Putamen (tissue), 1 donor: ENCODE data around the gene CHTOP.
"Not testable (repeated sequence)": the region's sequence is repeated elsewhere in the genome, so short reads cannot be mapped to it uniquely, and the experiment has no call there.

Experiments used
- DNase-seq: peaks from one replicate; pipeline ENCODE4 v3.0.0-alpha.2; 2016; ENCODE audit warnings: low spot score

CHTOP gene, protein sequence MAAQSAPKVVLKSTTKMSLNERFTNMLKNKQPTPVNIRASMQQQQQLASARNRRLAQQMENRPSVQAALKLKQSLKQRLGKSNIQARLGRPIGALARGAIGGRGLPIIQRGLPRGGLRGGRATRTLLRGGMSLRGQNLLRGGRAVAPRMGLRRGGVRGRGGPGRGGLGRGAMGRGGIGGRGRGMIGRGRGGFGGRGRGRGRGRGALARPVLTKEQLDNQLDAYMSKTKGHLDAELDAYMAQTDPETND

DNA sequence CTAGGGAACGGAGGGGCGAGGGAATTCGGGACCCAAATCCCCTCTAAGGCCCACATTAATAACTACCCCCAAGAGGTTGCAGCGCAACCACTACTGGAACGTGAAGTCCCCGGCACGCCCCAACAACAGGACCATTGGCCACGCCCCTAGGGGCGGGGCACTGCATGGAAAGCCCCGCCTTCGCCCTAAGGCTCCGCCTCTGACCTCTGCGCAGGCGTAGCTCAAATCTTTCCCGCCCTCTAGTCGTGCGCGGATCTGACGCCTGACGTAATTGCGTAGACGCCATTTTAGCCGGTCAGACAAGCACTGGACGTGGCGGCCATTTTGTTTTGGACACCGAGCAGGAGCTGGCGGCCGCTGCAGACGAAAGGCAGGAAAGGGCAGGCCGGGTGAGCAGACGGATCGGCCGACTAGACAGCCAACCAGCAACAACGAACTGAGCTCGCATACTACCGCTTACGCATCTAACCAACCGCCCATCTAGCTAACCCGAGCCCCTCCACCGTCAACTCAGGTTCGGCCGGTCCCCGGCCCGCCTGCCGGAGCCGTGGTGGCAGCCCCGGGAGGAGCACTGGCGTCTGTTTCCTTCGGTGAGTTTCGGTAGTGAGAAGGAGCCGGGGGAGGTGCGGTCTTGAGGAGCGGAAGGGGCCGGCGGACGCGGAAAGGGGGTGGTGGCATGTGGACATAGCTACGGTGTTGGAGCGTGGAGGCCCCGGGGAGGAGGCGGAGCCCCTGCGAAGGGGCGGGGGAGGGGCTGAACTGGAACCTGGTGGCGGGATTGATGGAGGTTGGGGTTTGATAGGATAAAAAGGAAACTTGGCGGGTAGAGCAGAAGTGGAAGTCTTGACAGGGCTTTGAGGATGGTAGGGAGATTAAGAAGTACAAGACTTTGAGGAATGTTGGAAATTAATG lies at the start of gene CHTOP:
Gene CHTOP (plus strand): TSS at position 313 of the 912 bp plus-strand sequence. CDS start 2,523 bp downstream, outside the sequence.
- DNase-seq = peak; percentile 99

DNA sequence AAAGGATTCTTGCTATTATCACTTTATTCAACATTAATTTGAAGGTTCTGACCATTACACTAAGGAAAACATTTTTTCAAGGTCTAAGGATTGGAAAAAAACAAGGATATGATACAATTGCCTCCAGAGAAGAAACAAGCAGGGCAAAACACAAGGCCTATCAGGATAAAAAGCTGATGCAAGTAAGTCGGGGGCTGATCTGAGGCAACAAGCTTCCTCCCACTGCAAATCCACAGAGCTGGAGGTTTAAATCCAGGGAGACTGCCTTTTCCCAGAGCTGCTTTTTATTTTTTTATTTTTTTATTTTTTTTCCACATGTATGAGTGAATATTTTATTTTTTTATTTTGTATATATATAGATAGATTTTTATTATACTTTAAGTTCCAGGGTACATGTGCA lies 48.9 kb upstream of the CHTOP start:
- DNase-seq = no peak

DNA sequence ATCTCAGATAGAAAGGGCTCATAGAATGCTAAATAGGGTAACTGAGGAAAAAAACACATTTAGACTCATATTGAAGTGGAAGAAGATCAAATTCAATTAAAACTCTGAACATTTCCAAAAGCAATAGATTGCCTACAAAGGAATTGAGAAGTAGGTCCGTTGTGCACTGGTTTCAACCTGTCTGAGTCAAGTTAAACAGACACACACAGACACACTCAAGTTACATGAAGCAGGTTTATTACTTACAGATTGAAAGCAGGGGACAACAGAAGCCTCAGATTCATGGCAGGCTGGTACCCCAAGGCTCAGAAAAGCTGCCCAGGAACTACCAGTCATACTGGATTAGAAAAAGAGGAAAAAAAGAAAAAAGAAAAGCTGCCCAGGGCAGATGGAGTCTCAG lies 47.5 kb upstream of the CHTOP start:
- DNase-seq = no peak

DNA sequence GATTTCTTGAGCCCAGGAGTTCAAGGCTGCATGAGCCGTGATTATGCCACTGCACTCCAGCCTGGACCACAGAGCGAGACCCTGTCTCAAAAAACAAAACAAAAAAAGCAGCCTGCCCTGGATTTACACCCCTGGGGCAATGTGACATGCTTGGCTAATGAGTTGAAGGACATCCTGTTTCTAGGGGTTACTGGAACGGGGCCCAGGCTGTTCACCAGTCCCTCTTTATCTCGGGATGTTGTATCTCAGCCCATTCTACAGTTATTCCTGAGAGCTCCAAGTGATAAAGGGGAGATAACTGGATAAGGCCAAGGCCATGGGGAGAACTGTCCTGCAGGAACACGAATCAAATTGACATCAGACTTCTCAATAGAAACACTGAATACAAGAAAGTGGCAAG lies 46.6 kb upstream of the CHTOP start:
- no peak for DNase-seq

DNA sequence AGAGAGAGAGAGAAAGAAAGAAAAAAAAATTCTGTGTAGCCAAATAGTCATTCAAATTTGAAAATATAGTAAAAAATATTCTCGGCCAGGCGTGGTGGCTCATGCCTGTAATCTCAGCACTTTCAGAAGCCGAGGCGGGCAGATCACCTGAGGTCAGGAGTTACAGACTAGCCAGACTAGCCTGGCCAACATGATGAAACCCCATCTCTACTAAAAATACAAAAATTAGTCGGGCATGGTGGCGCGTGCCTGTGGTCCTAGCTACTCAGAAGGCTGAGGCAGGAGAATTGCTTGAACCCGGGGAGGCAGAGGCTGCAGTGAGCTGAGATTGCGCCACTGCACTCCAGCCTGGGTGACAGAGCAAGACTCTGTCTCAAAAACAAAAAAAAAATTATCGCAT lies 45.8 kb upstream of the CHTOP start:
- not testable (repeated sequence) for DNase-seq

DNA sequence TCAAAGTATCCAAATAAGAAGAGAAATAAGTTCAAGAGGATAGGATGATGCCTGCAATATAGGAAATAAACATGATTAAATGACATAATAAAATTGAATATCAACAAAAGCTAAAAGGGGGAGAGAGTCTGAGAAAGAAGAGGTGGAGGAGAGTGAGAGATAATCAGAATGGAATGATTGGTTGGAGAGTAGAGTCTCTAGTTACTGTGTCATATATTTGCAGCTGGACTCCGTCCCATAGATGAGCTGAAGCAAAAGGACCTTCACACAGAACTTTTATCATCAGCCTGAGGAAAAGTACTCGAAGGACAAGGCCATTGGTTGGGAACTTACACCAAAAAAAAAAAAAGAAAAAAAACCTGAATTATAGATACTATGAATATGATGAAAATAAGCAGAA lies 45.4 kb upstream of the CHTOP start:
- no peak for DNase-seq

DNA sequence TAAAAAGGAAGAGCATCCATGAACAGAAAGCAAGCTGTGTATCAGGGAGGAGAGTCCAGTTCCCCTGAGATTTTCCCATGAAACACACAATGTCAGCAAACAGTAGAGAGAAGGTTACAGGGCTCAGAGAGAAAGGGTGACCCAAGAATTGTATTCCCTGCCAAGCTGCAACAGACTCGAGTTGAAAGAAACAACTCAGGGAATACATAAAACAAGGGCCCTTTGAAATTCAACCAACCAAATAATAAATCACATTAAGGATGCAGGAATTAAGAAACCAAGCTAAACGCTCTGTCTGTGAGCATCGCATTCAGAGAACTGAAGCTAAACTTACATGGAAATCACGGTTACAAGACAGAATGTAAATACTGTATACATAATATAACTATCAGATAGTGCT lies 41.1 kb upstream of the CHTOP start:
- DNase-seq = no peak

DNA sequence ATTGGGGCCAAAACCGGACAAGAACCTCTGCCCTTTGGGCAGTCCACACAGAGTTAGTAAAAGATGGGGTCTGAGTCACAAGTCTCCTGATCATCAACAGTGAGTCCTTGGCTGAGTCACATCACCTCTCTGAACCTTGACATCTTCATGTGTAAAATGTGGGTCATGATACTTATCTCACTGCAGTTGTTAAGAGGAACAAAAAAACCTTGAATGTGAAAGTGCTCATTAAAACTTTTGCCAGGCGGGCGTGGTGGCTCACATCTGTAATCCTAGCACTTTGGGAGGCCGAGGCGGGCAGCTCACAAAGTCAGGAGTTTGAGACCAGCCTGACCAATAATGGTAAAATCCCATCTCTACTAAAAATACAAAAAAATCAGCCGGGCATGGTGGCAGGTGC lies 36.7 kb upstream of the CHTOP start:
- no peak for DNase-seq

DNA sequence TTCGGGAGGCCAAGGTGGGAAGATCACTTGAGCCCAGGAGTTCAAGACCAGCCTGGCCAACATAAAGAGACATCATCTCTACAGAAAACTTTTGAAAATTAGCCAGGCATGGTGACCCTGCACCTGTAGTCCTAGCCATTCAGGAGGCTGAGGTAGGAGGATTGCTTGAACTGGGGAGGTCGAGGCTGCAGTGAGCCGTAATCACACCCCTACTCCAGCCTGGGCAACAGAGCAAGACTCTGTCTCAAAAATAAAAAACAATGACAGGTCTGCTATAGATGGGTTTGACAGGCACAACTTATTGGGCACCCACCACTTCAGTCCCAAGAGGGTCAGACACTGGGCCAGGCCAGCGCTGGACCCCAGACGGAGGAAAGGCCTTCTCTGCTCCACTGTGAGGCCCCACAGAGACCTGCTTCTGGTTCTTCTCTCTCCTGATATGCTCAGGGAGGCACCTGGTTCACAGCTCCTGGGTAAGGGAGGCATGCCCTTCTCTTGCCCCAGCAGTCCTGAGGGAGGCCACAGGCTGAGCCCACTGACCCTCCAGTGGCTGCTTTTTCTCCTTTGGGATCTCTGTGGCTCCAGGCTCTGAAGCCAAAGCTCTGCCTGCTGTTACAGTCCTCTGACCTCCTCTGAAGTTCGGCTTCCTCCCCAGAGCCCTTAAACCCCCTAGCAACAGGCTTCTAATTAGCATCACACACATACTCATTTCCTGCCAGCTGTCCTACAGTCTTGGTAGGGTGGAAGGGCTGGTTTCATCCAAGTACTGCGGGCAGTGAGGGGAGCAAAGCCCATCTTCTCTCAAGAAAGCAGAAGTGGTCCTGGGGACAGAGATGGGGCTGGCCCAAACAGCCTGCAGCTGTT lies 35.3 kb upstream of the CHTOP start:
- no peak for DNase-seq

DNA sequence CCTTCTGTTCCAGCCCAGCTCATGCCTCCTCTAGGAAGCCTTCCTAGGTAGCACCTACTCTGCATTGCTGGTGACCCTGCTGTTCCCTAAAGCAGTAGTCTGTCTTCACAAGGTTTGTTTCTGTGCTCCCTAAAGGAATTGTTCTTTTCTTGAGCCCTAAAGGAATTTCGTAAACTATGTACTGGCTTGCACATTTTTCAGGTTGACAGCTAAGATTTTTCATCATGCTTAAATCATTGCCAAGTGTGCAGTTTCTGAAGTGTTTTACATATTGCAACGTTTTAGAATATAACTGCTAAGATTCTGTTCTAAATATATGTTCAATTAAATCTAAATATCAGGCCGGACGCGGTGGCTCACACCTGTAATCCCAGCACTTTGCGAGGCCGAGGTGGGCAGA lies 34.0 kb upstream of the CHTOP start:
- DNase-seq = no peak

DNA sequence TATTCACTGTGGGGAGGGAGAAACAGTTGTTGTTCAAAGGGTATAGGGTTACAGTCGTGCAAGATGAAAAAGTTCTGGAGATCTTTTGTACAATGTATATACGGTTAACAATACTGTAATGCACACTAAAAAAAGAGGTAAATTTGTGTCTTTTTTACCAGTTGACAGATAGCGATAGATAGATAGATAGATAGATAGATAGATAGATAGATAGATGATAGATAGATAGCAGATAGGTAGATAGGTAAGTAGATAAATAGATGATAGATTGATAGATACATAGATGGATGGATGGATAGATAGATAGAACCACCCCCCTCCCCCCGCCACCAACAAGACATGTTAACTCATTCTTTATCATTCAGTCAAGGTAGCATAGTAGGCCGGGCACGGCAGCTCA lies 31.1 kb upstream of the CHTOP start:
- no peak for DNase-seq

DNA sequence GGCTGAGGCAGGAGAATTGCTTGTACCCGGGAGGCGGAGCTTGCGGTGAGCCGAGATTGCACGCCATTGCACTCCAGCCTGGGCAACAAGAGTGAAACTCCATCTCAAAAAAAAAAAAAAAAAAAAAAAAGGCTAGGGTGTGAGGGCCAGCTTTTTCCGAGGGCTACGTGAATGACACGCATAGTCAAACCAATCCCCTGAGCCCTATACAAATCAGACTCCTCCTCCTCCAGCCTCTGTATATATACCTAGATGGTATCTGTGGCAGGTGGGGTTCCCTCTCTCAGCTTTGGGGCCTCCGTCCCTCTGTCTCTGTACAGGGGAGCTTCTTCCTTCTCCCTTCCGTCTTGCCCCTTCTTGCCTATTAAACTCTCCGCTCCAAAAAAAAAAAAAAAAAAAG lies 27.7 kb upstream of the CHTOP start:
- DNase-seq = no peak

DNA sequence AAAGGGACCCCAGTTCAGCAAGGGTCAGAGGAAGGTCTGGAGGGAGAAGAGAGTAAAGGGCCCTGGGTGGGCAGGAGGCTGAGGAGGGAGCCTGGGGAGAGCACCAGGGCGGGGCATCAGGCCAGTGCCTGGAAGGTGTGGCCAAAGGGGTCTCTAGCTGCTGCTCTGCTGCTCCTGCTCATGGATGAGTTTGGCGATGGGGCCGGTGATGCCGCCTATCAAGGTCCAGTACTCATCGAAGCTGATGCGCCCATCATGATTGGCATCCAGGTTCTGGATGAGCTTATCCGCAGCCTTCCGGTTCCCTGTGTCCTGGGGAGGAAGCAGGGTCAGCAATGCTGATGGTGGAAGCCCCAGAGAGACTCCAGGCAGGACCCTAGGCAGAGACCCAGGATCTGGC lies 26.5 kb upstream of the CHTOP start:
- no peak for DNase-seq

DNA sequence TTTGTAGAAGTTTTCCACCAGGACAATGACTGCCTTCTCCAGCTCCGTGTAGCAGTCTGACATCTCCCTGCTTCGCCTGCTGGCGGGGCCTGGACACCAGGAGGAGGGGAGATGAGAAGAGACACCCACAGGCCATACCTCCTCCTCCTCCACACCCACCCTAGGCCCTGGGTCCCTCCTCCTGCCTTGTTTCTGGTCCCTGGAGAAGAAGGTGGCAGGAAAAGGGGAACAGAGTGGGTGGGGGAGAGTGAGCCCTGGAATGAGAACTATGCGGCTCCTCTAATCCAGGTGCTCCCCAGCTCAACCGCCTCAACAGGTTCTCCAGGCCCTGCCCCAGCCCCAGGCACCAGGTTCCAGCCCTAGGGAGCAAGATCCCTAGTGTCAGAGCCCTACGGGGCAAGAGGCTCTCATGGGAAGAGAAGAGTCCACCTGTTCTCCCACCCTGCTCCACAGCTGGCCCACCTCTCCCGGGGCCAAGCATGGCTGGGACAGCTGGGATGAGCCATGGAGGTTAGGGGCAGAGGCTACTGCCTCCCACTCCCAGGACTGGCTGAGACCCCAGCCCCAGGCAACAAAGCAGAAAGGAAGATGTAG lies 25.7 kb upstream of the CHTOP start:
- no peak for DNase-seq

DNA sequence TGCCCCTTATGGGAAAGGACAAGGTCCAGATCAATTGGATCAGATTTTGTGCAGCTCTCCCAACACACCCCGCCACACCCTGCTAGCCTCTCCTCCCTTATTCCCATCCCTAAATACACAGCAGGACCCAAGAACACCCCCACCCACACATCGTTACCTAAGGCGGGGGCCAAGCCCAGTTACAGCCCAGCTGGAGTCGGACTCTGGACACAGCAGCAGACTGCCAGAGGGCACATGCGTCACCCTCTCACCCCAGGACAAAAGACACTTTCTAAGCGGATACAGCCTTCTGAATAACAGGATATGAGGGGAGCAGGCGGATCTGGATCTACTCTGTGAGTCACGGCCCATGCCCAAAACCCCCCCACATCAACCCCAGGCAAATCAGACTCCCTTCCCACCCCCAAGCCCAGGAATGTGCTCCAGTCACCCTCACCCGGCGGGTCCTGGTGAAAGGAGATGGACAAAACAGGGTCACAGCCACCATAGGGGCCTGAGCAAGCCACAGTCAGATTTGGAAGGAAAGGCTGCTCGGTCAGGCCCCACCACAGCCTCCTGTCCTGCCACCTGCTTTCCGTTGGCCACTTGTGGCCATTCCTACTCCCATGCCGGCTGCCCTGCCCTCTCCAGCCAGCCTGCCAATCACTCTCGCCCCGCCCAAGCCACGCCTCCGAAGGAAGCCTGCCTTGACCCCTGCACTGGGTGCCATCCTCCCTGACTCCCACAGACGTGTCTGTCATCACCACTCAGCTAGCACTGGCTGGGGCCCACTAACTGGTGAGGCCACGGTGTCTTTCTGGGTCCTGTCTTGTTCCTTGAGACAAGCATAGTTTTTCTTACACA lies 24.9 kb upstream of the CHTOP start:
- DNase-seq = peak; percentile 73

DNA sequence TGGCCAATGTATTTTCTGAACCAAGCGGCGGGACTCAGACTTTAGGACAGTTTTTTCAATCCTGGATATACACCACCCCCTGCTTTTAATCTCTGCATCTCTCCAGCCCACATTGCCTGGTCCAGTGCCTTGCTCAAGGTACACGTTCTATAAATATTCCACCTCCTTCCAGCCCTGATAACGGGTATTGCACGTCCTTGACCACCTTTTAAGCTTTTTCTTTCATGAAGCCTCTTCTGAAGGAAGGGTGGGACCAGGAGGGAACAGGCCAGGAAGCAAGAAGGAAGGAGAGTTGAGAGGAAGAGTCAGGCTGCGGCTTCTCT lies 24.3 kb upstream of the CHTOP start:
- no peak for DNase-seq

DNA sequence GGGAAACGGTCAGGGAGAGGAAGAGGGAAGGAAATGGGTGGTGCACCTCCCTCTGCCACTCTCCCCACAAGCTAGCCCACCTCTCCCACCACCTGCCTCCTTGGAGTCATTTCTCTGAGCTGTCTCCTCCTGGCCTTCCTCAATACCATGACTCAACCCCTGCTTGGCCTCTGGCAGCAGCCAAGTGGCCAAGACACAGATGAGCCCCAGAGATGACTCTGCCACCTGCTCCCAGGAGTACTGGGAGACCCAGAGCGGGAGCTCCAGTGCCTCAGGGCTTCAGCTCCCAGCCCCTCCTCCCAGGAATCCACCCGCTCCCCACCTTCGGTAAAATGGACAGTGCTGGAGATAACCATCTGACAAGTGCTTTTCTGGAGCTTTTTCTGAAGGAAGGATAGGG lies 23.5 kb upstream of the CHTOP start:
- no peak for DNase-seq

DNA sequence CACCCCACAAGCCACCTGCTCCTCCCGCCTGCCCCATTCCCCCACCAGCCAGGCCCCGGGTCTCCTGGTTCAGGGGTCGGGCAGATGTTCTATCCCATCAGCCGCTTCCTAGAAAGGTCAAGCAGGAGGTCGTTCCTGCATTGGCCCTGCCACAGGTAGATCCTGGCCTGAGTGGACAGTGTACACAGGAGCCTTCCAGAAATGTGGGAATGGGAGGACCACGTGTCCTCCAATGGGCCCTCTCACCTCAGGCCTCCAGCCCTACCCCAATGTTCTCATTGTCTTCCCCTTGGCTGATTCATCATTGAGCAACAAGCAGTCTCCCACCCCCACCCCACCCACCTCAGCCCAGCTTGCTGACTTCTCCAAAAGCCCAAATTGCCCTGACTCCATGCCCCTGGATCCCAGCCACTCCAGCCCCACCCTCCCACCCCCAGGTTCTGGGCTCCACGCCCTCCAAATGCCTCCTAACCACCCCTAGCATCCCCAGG lies 23.0 kb upstream of the CHTOP start:
- DNase-seq = no peak

DNA sequence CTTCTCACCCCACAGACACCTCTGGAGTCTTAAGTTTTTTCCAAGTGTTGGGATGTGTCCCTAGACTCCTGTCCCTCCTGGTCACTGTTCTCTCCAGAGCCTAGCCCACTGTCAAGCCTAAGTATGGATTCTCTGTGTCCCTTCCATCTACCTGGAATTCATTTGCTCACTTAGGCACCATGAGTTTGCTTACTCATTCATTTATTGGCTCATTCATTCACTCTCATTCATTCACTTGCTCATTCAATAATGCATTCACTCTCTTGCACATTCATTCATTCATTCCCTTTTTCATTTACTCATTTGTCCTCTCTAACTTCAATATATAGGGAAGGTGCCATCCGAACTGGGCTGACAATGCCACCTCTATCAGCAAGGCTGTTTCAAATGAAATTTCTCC lies 22.5 kb upstream of the CHTOP start:
- DNase-seq = no peak

DNA sequence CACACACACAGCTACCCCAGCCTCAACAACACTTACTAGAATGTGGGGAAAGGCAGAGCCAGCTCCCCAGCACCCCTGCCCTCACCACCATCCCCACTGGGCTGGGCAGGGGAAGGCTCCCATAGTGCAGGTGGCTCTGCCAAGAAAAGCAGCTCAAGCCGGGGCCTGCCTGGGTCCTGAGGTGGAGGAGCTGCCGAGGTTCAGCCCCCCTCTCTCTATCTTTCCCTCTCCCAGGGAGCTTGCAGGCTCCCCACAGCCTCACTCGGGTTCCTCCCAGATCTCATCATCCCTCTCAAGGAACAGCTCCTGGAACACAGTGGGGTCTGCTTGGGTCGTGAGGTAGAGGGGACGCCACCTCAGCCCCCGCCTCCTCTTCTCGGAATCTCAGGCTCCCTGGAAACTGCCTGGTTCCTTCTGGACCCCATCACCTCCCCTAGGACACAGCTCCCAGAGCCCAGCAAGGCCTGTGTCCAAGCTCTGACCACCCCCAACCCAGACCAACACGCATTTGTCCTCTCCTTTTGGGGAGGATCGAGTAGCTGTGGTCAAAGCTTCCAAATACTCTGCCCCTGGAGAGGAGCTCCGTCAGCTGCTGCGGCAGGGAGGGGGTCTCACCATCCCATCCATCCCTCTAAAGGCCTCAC lies 21.6 kb upstream of the CHTOP start:
- DNase-seq = no peak
